ENCODE measurements around the gene ZNF639. TPM values are rescaled to one million over a fixed set of nuclear protein-coding genes. Genes with fewer than 3 reads are reported as not detected.

ZNF639 gene
- total and polyA plus RNA-seq, 2 of the 13 experiments (the other 11 are each of a cell fraction or from before 2014, with no cell fraction given), result 11.6 to 42.4 TPM

DNA sequence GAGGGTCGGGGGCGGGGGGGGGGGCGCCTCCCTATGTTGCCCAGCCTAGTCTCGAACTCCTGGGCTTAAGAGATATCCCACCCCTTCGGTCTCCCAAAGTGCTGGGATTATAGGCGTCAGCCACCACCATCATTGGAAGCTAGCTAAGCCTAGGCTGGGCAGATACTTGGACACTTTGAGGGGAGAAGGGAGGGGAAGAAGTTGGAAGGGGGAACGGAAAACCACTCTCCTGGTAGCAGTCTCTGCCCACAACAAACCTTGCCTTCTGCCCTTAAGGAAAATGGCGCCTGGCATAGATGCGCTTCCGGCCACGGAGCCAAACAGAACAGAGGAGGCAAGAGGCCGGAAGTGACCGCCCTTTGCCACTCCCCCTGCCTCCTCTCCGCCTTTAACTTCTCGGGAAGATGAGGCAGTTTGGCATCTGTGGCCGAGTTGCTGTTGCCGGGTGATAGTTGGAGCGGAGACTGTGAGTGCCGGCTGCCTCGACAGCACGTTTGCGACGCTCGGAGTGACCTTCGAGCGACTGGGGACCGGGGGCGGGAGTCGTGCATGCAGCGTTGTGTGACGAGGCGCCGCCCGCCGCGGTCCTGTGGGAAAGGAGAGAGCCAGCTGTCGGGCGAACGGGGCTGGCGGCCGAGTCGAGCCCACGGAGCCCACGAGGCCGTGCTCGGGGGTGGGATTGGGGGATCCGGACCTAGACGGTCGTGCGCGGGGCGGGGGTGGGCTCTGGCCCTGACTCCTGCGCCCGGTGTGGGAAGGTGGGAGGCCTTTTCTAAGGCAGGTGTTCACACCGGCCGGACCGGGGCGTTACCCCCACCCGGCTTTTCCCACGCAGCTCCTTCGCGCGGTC lies 24.7 kb downstream of the ZNF639 start, which contains the start of gene MFN1 (continued):
- TF ChIP-seq ZNF382 (CRISPR knock-in tag; IDR thresholded peaks at IDR 0.05; ENCODE audit: borderline replicate concordance) (no peak), MEIS2 (CRISPR knock-in tag; IDR thresholded peaks at IDR 0.05) (0 out of 2 replicates have a peak, but pooled peaks have one; percentile 39), ZBTB10 (CRISPR knock-in tag; IDR thresholded peaks at IDR 0.05; ENCODE audit: borderline replicate concordance) (no peak), RORA (CRISPR knock-in tag; IDR thresholded peaks at IDR 0.05) (no peak), RAD51 (IDR thresholded peaks at IDR 0.05; ENCODE audit: borderline replicate concordance) (no peak), SPEN (CRISPR knock-in tag; IDR thresholded peaks at IDR 0.05; ENCODE audit: low read depth) (peak; percentile 42; the same call in 1 of the 2 replicates), NR1H2 (CRISPR knock-in tag; IDR thresholded peaks at IDR 0.05; ENCODE audit: borderline replicate concordance, low read depth) (no peak), ZKSCAN8 (CRISPR knock-in tag; IDR thresholded peaks at IDR 0.05; ENCODE audit: borderline replicate concordance) (no peak), IRX3 (CRISPR knock-in tag; IDR thresholded peaks at IDR 0.05; ENCODE audit: borderline replicate concordance, low read depth) (peak; percentile 71; the same call in 1 of the 2 replicates), SP4 (CRISPR knock-in tag; IDR thresholded peaks at IDR 0.05) (peak; percentile 59), SETDB1 (CRISPR knock-in tag; IDR thresholded peaks at IDR 0.05; ENCODE audit: borderline replicate concordance) (no peak), ZNF33A (CRISPR knock-in tag; IDR thresholded peaks at IDR 0.05; ENCODE audit: borderline replicate concordance) (no peak), GABPA (IDR thresholded peaks at IDR 0.05; ENCODE audit: low read depth, low read length) (peak; percentile 84), GABPA (CRISPR knock-in tag; IDR thresholded peaks at IDR 0.05; ENCODE audit: low read depth) (peak; percentile 98), ISX (CRISPR knock-in tag; conservative IDR thresholded peaks at IDR 0.05) (no peak), YEATS2 (CRISPR knock-in tag; IDR thresholded peaks at IDR 0.05; ENCODE audit: borderline replicate concordance) (peak; percentile 71), ZNF331 (CRISPR knock-in tag; IDR thresholded peaks at IDR 0.05) (peak; percentile 98), ZNF598 (CRISPR knock-in tag; IDR thresholded peaks at IDR 0.05; ENCODE audit: borderline replicate concordance) (peak; percentile 85; the same call in 1 of the 2 replicates), GATA4 (IDR thresholded peaks at IDR 0.05; ENCODE audit: borderline replicate concordance, low read depth) (0 out of 2 replicates have a peak, but pooled peaks have one; percentile 23)
- TF ChIP-seq, protein P1, sequence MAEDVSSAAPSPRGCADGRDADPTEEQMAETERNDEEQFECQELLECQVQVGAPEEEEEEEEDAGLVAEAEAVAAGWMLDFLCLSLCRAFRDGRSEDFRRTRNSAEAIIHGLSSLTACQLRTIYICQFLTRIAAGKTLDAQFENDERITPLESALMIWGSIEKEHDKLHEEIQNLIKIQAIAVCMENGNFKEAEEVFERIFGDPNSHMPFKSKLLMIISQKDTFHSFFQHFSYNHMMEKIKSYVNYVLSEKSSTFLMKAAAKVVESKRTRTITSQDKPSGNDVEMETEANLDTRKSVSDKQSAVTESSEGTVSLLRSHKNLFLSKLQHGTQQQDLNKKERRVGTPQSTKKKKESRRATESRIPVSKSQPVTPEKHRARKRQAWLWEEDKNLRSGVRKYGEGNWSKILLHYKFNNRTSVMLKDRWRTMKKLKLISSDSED (CRISPR knock-in tag; IDR thresholded peaks at IDR 0.05), result no peak
- TF ChIP-seq, protein P2, sequence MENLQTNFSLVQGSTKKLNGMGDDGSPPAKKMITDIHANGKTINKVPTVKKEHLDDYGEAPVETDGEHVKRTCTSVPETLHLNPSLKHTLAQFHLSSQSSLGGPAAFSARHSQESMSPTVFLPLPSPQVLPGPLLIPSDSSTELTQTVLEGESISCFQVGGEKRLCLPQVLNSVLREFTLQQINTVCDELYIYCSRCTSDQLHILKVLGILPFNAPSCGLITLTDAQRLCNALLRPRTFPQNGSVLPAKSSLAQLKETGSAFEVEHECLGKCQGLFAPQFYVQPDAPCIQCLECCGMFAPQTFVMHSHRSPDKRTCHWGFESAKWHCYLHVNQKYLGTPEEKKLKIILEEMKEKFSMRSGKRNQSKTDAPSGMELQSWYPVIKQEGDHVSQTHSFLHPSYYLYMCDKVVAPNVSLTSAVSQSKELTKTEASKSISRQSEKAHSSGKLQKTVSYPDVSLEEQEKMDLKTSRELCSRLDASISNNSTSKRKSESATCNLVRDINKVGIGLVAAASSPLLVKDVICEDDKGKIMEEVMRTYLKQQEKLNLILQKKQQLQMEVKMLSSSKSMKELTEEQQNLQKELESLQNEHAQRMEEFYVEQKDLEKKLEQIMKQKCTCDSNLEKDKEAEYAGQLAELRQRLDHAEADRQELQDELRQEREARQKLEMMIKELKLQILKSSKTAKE (CRISPR knock-in tag; IDR thresholded peaks at IDR 0.05; ENCODE audit: borderline replicate concordance), result no peak
- TF ChIP-seq, protein P3, sequence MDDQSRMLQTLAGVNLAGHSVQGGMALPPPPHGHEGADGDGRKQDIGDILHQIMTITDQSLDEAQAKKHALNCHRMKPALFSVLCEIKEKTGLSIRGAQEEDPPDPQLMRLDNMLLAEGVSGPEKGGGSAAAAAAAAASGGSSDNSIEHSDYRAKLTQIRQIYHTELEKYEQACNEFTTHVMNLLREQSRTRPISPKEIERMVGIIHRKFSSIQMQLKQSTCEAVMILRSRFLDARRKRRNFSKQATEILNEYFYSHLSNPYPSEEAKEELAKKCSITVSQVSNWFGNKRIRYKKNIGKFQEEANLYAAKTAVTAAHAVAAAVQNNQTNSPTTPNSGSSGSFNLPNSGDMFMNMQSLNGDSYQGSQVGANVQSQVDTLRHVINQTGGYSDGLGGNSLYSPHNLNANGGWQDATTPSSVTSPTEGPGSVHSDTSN (CRISPR knock-in tag; IDR thresholded peaks at IDR 0.05; ENCODE audit: borderline replicate concordance), result no peak
